ENCODE data around the gene KIF23.

DNA sequence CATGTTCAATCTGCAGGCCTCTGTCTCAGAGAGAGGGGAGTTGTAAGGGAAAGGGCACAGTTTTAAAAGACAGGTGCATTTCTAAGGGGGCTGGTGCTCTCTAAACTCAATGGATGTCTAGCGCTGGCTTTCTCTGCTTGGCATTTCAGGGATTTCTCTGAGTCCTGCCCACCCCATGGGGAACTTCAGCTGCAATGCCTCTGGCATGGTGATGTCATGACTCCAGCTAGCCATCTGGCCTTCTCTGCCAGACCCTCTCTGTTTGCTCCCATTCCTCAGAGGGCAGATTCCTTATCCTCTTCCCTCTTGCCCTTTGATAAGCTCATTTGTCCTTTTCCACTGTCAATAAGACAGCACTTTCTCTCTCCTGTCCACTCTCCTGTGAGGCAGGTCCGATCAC, 79.3 kb downstream of the KIF23 start:
- no peak for TF ChIP-seq POLR2A (IDR thresholded peaks at IDR 0.05; ENCODE audit: low read length)
- TF ChIP-seq GATA1 (IDR thresholded peaks at IDR 0.05; ENCODE audit: low read depth, low read length) = no peak
